ENCODE measurements around the gene RTEL1. TPM values are rescaled to one million over a fixed set of nuclear protein-coding genes. Genes with fewer than 3 reads are reported as not detected.
"Not testable (repeated sequence)": the region's sequence is repeated elsewhere in the genome, so short reads cannot be mapped to it uniquely, and the experiment has no call there.

RTEL1 gene
- total and polyA plus RNA-seq, 8 donors = 7.6 to 70.4 (median 16.1) TPM

DNA sequence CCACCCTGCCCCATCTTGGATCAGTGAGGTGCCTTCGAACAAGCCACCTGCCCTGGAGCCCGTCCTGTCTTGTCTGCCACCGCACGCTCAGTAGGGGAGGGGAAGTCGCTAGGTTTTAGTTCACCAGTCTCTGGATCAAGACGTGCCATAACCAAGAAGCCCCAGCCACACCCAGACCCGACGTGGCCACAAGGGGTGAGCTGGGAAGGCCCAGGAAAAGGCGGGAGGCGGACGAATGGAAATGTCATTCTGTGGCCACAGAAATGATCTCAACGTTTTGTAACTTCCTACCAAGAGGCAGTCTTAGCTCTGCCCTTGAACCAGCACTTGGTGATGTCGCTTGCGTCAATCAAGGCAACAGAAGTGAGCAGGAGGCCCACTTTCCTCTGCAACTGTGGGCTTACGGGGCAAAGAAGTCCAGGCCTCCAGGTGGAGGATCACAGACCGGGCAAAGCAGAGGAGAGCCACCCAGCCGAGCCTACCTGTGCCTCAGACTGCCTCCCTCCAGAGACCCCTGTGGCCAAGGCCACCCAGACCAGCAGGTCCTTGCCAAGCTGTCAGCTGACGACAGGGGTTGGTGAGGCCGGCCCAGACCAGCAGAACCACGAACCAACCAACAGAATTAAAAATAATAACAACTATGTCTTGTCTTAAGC lies 45.7 kb upstream of the RTEL1 start:
- Histone ChIP-seq H3K27ac (no peak overlapping the region), H3K9me3 (no peaks in the 10 kb centered on the region), H3K27me3 (no peaks in the 10 kb centered on the region), H3K4me1 (no peaks in the 10 kb centered on the region), H3K4me3 (no peak overlapping the region), H3K36me3 (peaks cover 0 to 54% (median 39%) of the 10 kb centered on the region in 4 donors)
- TF ChIP-seq EP300 (IDR thresholded peaks at IDR 0.05) (no peak), POLR2A (IDR thresholded peaks at IDR 0.05) (no peak), POLR2AphosphoS5 (IDR thresholded peaks at IDR 0.05) (no peak)
- TF ChIP-seq, protein P1, sequence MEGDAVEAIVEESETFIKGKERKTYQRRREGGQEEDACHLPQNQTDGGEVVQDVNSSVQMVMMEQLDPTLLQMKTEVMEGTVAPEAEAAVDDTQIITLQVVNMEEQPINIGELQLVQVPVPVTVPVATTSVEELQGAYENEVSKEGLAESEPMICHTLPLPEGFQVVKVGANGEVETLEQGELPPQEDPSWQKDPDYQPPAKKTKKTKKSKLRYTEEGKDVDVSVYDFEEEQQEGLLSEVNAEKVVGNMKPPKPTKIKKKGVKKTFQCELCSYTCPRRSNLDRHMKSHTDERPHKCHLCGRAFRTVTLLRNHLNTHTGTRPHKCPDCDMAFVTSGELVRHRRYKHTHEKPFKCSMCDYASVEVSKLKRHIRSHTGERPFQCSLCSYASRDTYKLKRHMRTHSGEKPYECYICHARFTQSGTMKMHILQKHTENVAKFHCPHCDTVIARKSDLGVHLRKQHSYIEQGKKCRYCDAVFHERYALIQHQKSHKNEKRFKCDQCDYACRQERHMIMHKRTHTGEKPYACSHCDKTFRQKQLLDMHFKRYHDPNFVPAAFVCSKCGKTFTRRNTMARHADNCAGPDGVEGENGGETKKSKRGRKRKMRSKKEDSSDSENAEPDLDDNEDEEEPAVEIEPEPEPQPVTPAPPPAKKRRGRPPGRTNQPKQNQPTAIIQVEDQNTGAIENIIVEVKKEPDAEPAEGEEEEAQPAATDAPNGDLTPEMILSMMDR (IDR thresholded peaks at IDR 0.05) = no peak
- intact Hi-C loops (cut with DNase I; ENCODE audit: low total_unique reads) = no loop called here
- DNase-seq = no peak
- 70 to 87% (median 84%) methylated on average over 19 to 20 of the region's 20 CpGs for WGBS, 5 donors

DNA sequence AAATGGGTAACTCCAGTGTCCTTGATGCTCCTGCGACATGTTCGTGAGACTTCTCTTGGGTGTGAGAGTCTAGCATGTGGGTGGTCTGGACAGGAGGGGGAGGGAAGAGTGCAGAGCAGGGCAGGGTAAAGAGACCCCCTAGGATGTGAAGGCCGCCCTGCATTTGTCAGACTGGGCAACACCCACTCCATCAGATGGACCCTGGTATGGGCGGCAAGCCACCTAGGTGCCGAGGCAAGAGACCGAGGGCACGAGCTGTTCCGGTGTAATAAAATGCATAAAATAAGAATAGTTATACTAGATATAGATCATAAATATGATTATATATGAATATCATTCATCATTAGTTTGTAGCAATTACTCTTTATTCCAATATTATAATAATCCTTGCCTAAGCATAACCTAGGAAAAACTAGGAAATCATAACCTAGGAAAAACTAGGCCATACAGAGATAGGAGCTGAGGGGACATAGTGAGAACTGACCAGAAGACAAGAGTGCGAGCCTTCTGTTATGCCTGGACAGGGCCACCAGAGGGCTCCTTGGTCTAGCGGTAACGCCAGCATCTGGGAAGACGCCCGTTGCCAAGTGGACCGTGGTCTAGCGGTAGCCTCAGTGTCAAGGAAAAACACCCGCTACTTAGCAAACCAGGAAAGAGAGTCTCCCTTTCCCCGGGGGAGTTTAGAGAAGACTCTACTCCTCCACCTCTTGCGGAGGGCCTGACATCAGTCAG lies 44.1 kb upstream of the RTEL1 start:
- H3K4me3 ChIP-seq; intact Hi-C loops (cut with DNase I; ENCODE audit: low total_unique reads); DNase-seq; H3K4me1 ChIP-seq; H3K27ac ChIP-seq; H3K9me3 ChIP-seq; H3K27me3 ChIP-seq: not testable (repeated sequence)
- H3K36me3 ChIP-seq = peaks cover 0 to 70% (median 55%) of the 10 kb centered on the region in 4 donors
- TF ChIP-seq, protein P1 (IDR thresholded peaks at IDR 0.05) = peak in 3 of 7 experiments; percentile 13 to 27 (median 18)
- WGBS, 5 donors = 83 to 96% (median 91%) methylated on average over 9 to 18 of the region's 18 CpGs

DNA sequence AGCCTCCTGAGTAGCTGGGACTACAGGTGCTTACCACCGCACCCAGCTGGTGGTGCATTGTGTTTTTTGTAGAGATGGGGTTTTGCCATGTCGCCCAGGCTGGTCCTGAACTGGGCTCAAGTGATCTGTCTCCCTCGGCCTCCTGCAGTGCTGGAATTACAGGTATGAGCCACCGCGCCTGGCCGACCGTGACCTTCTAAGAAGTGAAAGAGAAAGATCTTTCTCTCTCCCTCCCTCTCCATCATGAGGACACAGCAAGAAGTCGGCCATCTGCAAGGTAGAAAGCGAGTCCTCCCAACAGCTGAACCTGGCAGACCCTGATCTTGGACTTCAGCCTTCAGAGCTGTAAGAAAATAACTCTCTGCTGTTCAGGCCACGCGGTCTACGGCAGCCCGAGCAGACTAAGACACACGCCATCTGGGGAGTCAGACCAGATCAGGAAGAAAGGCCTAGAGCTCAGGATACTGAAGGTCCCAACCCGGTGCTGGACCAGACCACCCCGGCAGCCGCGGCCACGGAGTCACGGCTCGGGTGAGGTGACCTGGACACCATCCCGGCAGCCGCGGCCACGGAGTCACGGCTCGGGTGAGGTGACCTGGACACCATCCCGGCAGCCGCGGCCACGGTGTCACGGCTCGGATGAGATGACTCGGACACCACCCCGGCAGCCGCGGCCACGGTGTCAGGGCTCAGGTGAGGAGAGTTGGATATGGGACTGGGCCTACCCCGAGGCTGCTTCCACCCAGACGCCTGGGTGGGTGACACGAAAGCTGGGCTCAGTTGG lies 40.8 kb upstream of the RTEL1 start:
- Histone ChIP-seq H3K9me3 (no peaks in the 10 kb centered on the region), H3K27ac (no peak overlapping the region), H3K4me1 (no peaks in the 10 kb centered on the region), H3K4me3 (no peak overlapping the region), H3K27me3 (no peaks in the 10 kb centered on the region), H3K36me3 (peaks cover 0 to 59% (median 58%) of the 10 kb centered on the region in 4 donors)
- DNase-seq = no peak
- intact Hi-C loops (cut with DNase I; ENCODE audit: low total_unique reads) = no loop called here
- TF ChIP-seq, protein P1 (IDR thresholded peaks at IDR 0.05) = no peak
- TF ChIP-seq POLR2A (IDR thresholded peaks at IDR 0.05) (no peak), POLR2AphosphoS5 (IDR thresholded peaks at IDR 0.05) (no peak), EP300 (IDR thresholded peaks at IDR 0.05) (no peak)
- WGBS, 5 donors = 89 to 97% (median 93%) methylated on average over 39 to 41 of the region's 41 CpGs

DNA sequence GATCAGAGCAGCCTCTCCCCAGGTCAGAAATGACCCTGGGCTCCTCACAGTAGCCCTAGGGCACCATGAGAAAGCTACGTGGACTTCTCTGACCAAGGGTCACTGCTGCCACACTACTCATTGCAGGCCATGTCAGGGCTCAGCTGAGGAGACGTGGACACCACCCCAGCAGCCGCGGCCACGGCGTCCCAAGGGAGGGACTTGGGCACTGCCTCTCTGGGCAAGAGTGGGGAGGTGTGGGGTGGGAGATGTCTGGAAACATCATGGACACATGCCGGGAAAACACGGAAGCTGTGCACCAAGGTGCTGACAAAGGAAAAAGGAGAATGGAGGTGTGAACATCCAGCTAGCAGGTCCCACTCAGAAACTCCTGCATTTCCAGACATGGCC lies 40.2 kb upstream of the RTEL1 start:
- Histone ChIP-seq H3K36me3 (peaks cover 0 to 59% (median 55%) of the 10 kb centered on the region in 4 donors), H3K4me1 (no peaks in the 10 kb centered on the region), H3K4me3 (no peak overlapping the region), H3K27me3 (no peaks in the 10 kb centered on the region), H3K9me3 (no peaks in the 10 kb centered on the region), H3K27ac (no peak overlapping the region)
- no peak for DNase-seq
- TF ChIP-seq, protein P1 (IDR thresholded peaks at IDR 0.05) = no peak
- intact Hi-C loops (cut with DNase I; ENCODE audit: low total_unique reads) = no loop called here
- 84 to 98% (median 88%) methylated on average over 8 of the region's 8 CpGs for WGBS, 5 donors
